Neural progenitor cell (in vitro differentiated cells): ENCODE data around the gene MYO1E. TPM values are rescaled to one million over a fixed set of nuclear protein-coding genes. Genes with fewer than 3 reads are reported as not detected.

Experiments
- DNase-seq: peaks from one replicate; pipeline ENCODE4 v3.0.0-alpha.2; 2016; ENCODE audit warnings: low spot score
- H2AFZ ChIP-seq: fragments of 200-600 bp; sonication (generic); replicated peaks from 2 replicates; pipeline ENCODE4 v1.6.1; 2016; ENCODE audit warnings: antibody characterized with exemption
- H3F3A ChIP-seq: fragments of 200-600 bp; sonication (generic); 2 replicates; pipeline ENCODE4 v1.6.1; 2016; ENCODE audit warnings: antibody characterized with exemption, low read depth
- H3K27ac ChIP-seq: fragments of 200-600 bp; sonication (generic); 2 replicates; pipeline ENCODE4 v1.5.1; 2016; ENCODE audit warnings: mild to moderate bottlenecking
- H3K27me3 ChIP-seq: fragments of 200-600 bp; sonication (generic); 2 replicates; pipeline ENCODE4 v1.6.1; 2016; ENCODE audit warnings: mild to moderate bottlenecking, moderate library complexity
- H3K36me3 ChIP-seq: fragments of 200-600 bp; sonication (generic); 2 replicates; pipeline ENCODE4 v1.5.1; 2016
- H3K4me1 ChIP-seq: fragments of 200-600 bp; sonication (generic); 2 replicates; pipeline ENCODE4 v1.6.1; 2016; ENCODE audit warnings: mixed run types
- H3K4me2 ChIP-seq: fragments of 200-600 bp; sonication (generic); 2 replicates; pipeline ENCODE4 v1.6.1; 2016
- H3K4me3 ChIP-seq: fragments of 200-600 bp; sonication (generic); 2 replicates; pipeline ENCODE4 v1.5.1; 2016
- H3K79me2 ChIP-seq: fragments of 200-600 bp; sonication (generic); 2 replicates; pipeline ENCODE4 v1.6.1; 2016; ENCODE audit warnings: low read depth
- H3K9ac ChIP-seq: fragments of 200-600 bp; sonication (generic); 2 replicates; pipeline ENCODE4 v1.6.1; 2016
- H3K9me3 ChIP-seq: fragments of 200-600 bp; sonication (generic); 2 replicates; pipeline ENCODE4 v1.5.1; 2016; ENCODE audit warnings: low read depth
- H4K20me1 ChIP-seq: fragments of 200-600 bp; sonication (generic); 2 replicates; pipeline ENCODE4 v1.6.1; 2016; ENCODE audit warnings: low read depth
- H3K27ac Mint-ChIP-seq: 3 replicates; pipeline ENCODE4 v1.8.0; 2021; ENCODE audit warnings: mixed read lengths
- H3K27me3 Mint-ChIP-seq: 2 replicates; pipeline ENCODE4 v1.8.0; 2022; ENCODE audit warnings: low read depth, mild to moderate bottlenecking, inconsistent platforms, moderate library complexity, mixed read lengths; ENCODE audit not compliant: insufficient read depth
- H3K36me3 Mint-ChIP-seq: 3 replicates; pipeline ENCODE4 v1.8.0; 2021; ENCODE audit warnings: mixed read lengths
- H3K4me1 Mint-ChIP-seq: 3 replicates; pipeline ENCODE4 v1.8.0; 2021; ENCODE audit warnings: mixed read lengths
- H3K4me3 Mint-ChIP-seq: 3 replicates; pipeline ENCODE4 v1.8.0; 2021; ENCODE audit warnings: mild to moderate bottlenecking, moderate library complexity, mixed read lengths
- H3K9me3 Mint-ChIP-seq: 3 replicates; pipeline ENCODE4 v1.8.0; 2020; ENCODE audit warnings: mixed read lengths
- EZH2 ChIP-seq: fragments of 200-600 bp; sonication (generic); IDR thresholded peaks from 2 replicates; pipeline ENCODE4 v1.6.1; 2017; ENCODE audit warnings: antibody characterized with exemption, mild to moderate bottlenecking, moderate library complexity
- EZH2phosphoT487 ChIP-seq: fragments of 200-600 bp; sonication (generic); IDR thresholded peaks from 2 replicates; pipeline ENCODE4 v1.6.1; 2017; ENCODE audit warnings: antibody characterized with exemption
- total RNA-seq: library from RNA; depleted of rRNA; stranded (reverse); fragments of >200 nt; gene quantifications from 2 replicates; pipeline ENCODE4 v1.2.3, GENCODE V29; 2015; ENCODE audit warnings: low replicate concordance
- TF ChIP-seq, protein P1 (sequence below): fragments of 200-600 bp; sonication (generic); IDR thresholded peaks from 2 replicates; pipeline ENCODE4 v1.5.1; 2017; ENCODE audit warnings: antibody characterized with exemption, mild to moderate bottlenecking

MYO1E gene
- total RNA-seq, 1 donor from 2014 or later, result 49.7 TPM

DNA sequence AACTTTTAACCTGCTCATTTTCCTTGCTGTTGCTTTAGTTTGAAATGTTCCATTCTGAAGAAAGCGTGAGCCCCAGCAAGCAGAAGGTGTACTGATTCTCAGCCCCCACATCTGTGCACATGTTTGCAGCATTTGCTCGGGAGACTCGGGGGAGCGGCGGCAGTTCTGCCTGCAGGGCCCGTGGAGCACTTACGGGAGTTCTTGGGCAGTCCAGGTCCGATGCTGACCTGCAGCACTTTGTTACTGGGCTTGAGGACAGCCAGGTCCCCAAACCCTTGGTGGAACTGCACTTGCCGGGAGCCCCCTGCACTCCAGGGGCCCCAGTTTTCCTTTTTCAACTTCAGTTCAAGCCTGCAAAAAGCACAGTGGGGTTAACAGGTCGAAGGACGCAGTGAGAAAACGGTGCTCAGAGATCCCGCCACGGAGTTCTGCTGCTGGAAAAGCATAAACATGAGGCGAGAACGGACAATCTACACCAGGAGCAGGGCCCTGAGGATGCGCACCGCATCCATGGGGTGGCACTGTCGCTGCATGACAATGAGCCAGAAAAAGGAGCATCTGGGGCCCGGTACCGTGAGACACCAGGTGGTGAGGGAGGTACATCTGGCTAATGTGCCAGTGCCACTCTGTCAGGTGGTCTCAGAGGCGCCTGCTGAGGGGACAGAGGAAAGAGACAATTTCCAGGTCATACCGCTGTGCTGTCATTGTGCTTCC is 211.6 kb downstream of the MYO1E start:
- no peak overlapping the region for H3K27ac ChIP-seq
- peaks cover 6% of the 10 kb centered on the region for H3K36me3 Mint-ChIP-seq

DNA sequence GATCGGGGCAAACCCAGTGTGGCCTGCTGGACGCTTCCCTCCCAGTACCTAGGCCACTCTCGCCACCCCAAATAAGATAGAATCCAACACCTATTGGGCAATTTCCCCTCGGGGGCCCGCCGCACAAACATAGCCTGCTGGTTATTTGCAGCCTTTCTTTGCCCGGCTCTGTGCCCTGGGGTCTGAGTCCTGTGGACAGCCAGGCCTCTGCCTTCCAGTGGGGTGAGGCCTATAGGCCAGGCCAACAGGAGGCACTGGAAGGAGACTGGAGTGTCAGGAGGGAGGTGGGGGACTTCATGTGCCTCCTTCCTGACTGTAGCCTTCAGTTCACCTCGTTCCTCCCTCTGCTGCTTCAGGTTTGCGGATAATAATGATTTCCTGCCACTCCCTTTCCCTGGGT is 213.5 kb downstream of the MYO1E start:
- Mint-ChIP-seq H3K27ac (no peak overlapping the region), H3K9me3 (no peaks in the 10 kb centered on the region), H3K36me3 (peaks cover 8% of the 10 kb centered on the region), H3K27me3 (peaks cover 2% of the 10 kb centered on the region), H3K4me3 (no peak overlapping the region), H3K4me1 (peaks cover 5% of the 10 kb centered on the region)
- Histone ChIP-seq H3K4me3 (no peak overlapping the region), H3K36me3 (no peaks in the 10 kb centered on the region), H3K9me3 (no peaks in the 10 kb centered on the region), H3K4me2 (no peak overlapping the region), H3F3A (no peaks in the 10 kb centered on the region), H2AFZ (no peak overlapping the region), H4K20me1 (no peaks in the 10 kb centered on the region), H3K9ac (no peak overlapping the region), H3K79me2 (no peaks in the 10 kb centered on the region), H3K27ac (no peak overlapping the region), H3K4me1 (peaks cover 8% of the 10 kb centered on the region), H3K27me3 (no peaks in the 10 kb centered on the region)
- TF ChIP-seq, protein P1, sequence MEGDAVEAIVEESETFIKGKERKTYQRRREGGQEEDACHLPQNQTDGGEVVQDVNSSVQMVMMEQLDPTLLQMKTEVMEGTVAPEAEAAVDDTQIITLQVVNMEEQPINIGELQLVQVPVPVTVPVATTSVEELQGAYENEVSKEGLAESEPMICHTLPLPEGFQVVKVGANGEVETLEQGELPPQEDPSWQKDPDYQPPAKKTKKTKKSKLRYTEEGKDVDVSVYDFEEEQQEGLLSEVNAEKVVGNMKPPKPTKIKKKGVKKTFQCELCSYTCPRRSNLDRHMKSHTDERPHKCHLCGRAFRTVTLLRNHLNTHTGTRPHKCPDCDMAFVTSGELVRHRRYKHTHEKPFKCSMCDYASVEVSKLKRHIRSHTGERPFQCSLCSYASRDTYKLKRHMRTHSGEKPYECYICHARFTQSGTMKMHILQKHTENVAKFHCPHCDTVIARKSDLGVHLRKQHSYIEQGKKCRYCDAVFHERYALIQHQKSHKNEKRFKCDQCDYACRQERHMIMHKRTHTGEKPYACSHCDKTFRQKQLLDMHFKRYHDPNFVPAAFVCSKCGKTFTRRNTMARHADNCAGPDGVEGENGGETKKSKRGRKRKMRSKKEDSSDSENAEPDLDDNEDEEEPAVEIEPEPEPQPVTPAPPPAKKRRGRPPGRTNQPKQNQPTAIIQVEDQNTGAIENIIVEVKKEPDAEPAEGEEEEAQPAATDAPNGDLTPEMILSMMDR, result no peak
- TF ChIP-seq EZH2phosphoT487 (no peak), EZH2 (no peak)
- DNase-seq, result no peak

More for the DNA sequence above, 211.6 kb downstream of the MYO1E start:
- Histone ChIP-seq H4K20me1 (no peaks in the 10 kb centered on the region), H3F3A (no peaks in the 10 kb centered on the region), H3K9ac (no peak overlapping the region), H3K36me3 (no peaks in the 10 kb centered on the region), H3K27me3 (no peaks in the 10 kb centered on the region), H3K4me3 (no peak overlapping the region), H3K79me2 (no peaks in the 10 kb centered on the region), H2AFZ (no peak overlapping the region), H3K4me2 (no peak overlapping the region), H3K9me3 (no peaks in the 10 kb centered on the region), H3K4me1 (no peaks in the 10 kb centered on the region)
- no peaks in the 10 kb centered on the region for H3K4me1 Mint-ChIP-seq
- peak; percentile 61 for DNase-seq
- peaks cover 2% of the 10 kb centered on the region for H3K27me3 Mint-ChIP-seq
- H3K27ac Mint-ChIP-seq, result no peak overlapping the region
- no peaks in the 10 kb centered on the region for H3K9me3 Mint-ChIP-seq
- TF ChIP-seq, protein P1, result peak; percentile 63
- no peak for TF ChIP-seq EZH2
- TF ChIP-seq EZH2phosphoT487, result no peak
- no peak overlapping the region for H3K4me3 Mint-ChIP-seq

DNA sequence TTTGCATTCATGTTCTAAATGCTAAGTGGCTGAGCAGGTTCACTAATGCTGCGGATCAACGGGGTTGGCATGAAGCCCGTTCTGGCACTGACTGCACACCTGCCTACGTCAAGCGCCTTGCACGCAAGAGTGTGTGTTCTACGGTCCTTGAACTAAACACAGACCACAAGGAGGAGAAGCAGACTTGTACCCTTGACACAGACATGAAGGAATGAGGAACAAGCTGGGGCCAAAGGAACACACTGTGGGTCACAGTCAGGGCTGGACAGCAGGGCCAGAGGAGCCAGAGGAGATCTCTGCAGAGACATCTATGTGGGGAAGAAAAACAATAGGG is 214.0 kb downstream of the MYO1E start:
- H3K4me1 ChIP-seq, result peaks cover 8% of the 10 kb centered on the region

More for the DNA sequence above, 214.0 kb downstream of the MYO1E start:
- Mint-ChIP-seq H3K9me3 (no peaks in the 10 kb centered on the region), H3K27me3 (peaks cover 5% of the 10 kb centered on the region), H3K4me3 (no peak overlapping the region), H3K36me3 (peaks cover 9% of the 10 kb centered on the region), H3K4me1 (peaks cover 5% of the 10 kb centered on the region), H3K27ac (no peak overlapping the region)
- no peaks in the 10 kb centered on the region for H3K36me3 ChIP-seq
- no peaks in the 10 kb centered on the region for H4K20me1 ChIP-seq
- no peak overlapping the region for H3K27ac ChIP-seq
- no peak overlapping the region for H2AFZ ChIP-seq
- no peak overlapping the region for H3K4me2 ChIP-seq
- no peaks in the 10 kb centered on the region for H3K79me2 ChIP-seq
- no peaks in the 10 kb centered on the region for H3K9me3 ChIP-seq
- no peak overlapping the region for H3K4me3 ChIP-seq
- TF ChIP-seq, protein P1, result no peak
- TF ChIP-seq EZH2phosphoT487 (no peak), EZH2 (no peak)
- no peak overlapping the region for H3K9ac ChIP-seq
- no peak for DNase-seq
- H3K27me3 ChIP-seq, result no peaks in the 10 kb centered on the region
- H3F3A ChIP-seq, result no peaks in the 10 kb centered on the region
